GM21423 (cell line): Measurements from ENCODE around the gene CHST2.
A peak's percentile ranks its signal among the peaks of the same experiment; 100 is the strongest.
"Not testable (repeated sequence)": the region's sequence is repeated elsewhere in the genome, so short reads cannot be mapped to it uniquely, and the experiment has no call there.

Source experiments
- ATAC-seq: cut with Tn5 transposase; IDR thresholded peaks from one replicate; pipeline ENCODE4 v1.9.1; 2021; ENCODE audit warnings: mild to moderate bottlenecking, moderate library complexity; ENCODE audit not compliant: unreplicated experiment

The CHST2 gene, protein sequence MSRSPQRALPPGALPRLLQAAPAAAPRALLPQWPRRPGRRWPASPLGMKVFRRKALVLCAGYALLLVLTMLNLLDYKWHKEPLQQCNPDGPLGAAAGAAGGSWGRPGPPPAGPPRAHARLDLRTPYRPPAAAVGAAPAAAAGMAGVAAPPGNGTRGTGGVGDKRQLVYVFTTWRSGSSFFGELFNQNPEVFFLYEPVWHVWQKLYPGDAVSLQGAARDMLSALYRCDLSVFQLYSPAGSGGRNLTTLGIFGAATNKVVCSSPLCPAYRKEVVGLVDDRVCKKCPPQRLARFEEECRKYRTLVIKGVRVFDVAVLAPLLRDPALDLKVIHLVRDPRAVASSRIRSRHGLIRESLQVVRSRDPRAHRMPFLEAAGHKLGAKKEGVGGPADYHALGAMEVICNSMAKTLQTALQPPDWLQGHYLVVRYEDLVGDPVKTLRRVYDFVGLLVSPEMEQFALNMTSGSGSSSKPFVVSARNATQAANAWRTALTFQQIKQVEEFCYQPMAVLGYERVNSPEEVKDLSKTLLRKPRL

DNA sequence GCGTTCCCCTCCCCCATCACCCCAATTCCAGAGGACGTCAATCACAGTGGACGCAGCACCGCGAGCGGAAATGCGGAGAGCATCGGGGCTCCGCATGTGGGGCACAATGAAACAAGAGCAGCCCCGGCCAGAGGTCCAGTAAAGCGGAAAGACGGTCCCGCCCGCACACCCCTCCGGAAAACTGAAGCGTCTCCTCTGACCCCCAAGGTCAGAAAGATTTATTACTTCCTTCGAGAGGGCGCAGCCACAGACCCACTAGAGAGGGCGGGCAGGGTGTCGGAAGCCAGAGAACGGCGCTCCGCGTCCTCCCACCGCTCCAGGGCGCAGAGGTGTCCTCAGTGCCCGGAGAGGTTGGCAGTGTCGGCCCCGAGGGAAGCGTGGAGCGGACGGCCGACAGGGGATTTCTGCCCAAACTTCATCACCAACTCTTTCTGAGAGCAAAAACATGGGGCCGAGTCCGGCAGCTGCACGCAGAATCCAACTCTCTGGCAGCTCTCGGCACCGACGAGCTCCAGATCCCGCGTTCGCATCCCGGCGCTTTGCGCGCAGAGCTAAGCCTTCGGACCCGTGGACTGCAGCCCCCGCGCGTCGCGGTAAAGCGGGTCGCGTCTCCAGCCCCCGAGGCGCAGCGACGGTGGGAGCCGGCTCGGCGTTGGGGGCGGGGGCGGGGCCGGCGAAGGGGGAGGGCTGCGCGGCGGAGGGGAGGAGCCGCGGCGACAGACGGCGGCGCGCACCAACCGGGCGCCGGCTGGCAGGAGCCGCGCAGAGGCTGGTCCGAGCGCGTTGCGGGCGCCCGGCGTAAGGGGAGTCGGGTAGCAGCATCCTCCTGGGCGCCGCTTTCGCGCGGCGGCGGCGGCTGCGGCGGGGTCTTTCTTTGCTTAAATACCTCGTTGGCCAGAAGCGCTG, at the start of gene CHST2:
Gene CHST2, plus strand, starts transcription at position 763 of the 906 bp plus-strand sequence. CDS start 1,046 bp downstream, outside the sequence.
- peak; percentile 85 for ATAC-seq

DNA sequence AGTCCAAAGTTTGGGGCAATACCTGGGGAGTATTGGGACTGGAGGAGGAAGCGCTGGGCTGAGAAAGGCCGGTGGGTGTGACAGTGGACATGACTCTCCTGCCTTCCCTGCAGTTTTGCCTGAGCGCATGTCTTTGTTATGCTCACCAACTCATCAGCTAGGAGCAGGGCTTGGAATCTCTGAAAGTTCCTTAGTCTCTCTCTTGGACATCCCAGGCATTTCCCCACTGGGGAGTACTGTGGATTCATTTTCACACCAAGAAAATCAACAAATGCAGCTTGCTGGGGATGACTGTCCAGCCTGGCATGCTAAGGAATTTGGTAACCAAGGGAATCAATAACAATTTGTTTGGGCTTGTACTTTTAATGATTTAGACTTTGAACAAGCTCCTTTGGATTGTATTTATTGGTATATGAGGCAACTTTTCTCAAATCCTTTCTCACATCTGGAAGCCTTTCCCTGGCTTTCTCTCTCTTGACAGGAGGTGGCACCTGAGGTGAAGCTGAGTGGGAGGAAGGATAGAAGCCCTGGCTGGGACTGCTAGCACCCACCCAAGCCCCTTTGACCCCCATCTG, 48.5 kb upstream of the CHST2 start:
- no peak for ATAC-seq

DNA sequence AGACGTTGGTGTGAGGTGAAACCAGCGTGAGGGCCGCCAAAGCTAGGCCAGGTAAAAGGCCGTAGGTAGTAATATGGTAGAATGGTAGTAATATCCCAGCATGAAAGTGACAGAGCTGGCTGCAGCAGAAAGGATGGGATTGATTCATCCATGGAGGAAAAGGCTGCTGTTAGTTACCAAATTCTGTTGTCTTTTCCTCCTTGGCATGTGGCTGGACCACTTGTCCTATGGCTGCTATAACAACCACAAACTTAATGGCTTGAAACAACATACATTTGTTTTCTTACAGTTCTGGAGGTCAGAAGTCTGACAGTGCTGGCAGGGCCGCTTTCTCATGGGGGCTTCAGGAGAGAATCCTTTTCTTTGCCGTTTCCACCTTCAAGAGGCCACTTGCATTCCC, 47.8 kb upstream of the CHST2 start:
- ATAC-seq, result no peak

DNA sequence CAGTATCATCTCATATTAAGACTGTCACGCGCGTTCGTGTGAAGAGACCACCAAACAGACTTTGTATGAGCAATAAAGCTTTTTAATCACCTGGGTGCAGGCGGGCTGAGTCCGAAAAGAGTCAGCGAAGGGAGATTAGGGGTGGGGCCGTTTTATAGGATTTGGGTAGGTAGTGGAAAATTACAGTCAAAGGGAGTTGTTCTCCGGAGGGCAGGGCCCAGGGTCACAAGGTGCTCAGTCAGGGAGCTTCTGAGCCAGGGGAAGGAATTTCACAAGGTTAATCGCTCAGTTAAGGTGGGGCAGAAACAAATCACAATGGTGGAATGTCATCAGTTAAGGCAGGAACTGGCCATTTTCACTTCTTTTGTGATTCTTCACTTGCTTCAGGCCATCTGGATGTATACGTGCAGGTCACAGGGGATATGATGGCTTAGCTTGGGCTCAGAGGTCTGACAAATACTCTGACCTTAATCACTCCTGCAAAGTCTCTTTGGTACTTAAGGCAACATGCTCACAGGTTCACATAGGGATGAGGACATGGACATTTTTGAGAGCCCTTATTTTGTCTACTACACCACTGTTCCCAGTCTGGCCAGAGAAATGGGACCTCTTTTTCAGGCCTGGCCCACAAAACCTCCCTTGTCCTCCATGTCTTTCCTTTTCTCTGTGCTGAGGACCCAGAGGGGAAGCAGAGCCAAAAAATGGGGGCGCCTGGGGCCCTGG, 47.1 kb upstream of the CHST2 start:
- ATAC-seq, result not testable (repeated sequence)

DNA sequence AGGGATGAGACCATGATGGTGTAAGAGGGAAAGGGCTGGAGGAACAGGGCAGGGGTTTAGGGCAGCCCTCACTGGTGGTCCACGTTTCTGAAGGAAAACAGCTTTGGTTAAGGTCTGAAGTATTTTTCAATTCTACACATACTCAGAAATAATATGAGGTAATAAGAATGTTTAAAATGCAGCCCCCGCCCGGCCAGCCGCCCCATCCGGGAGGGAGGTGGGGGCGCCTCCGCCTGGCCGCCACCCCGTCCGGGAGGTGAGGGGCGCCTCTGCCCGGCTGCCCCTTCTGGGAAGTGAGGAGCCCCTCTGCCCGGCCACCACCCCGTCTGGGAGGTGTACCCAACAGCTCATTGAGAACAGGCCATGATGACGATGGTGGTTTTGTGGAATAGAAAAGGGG, 46.0 kb upstream of the CHST2 start:
- not testable (repeated sequence) for ATAC-seq

DNA sequence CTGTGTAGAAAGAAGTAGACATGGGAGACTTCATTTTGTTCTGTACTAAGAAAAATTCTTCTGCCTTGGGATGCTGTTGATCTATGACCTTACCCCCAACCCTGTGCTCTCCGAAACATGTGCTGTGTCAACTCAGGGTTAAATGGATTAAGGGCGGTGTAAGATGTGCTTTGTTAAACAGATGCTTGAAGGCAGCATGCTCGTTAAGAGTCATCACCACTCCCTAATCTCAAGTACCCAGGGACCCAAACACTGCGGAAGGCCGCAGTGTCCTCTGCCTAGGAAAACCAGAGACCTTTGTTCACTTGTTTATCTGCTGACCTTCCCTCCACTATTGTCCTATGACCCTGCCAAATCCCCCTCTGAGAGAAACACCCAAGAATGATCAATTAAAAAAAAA, 45.6 kb upstream of the CHST2 start:
- ATAC-seq, result not testable (repeated sequence)

DNA sequence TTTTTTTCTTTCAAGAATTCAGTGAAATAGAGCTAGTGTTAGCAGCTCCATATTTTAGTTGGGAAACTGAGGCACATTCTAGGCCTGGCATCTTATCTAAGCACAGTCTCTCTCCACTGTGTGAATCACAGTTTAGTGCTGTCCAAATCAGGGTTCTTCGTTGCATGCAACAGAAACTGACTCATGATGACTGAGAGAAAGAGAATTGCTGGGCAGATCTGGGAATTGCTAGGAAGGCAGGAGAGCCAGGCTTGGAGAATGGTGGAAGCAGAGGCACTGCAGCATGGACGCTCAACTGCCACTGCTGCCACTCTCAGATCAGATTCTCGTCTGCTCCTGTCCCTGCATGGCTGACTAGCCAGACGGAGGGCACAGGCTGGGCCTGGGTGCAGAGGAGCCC, 40.7 kb upstream of the CHST2 start:
- ATAC-seq, result no peak

DNA sequence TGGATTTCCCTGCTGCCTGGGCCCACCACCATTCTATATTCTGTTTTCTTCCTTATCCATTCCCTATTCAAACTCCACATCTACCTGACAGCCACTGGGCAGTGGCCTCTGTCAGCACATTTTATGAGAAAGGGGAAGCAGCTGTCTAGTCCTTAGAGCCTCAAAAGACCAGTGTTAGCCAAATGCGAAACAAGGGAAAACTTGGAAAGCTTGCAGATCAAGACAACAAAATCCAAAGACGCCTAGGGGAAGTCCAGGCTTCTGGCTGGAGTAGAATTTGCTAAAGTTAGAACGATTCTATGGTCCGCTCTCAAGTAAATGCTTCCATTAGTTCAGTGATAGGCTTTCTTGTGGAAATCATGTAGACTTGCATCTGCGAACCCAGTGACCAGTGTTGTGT, 39.4 kb upstream of the CHST2 start:
- no peak for ATAC-seq

DNA sequence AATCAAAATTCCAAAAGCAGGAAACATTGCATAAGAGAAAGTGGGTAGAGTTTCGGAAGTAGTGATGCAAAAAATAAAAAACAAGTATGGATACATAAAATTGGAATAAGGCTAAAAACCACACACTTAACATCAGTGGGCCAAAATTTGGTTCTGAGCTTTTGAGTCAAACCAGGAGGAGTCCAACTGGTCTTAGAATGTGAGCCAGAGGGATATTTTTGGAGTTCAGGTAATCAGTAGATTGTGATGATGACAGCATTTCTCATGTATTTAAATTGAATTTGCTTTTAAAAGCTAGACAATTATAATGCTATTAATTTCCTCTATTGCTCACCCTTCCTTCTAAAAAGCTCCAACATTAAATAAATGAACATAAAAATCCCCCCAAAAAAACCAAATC, 38.2 kb upstream of the CHST2 start:
- no peak for ATAC-seq

DNA sequence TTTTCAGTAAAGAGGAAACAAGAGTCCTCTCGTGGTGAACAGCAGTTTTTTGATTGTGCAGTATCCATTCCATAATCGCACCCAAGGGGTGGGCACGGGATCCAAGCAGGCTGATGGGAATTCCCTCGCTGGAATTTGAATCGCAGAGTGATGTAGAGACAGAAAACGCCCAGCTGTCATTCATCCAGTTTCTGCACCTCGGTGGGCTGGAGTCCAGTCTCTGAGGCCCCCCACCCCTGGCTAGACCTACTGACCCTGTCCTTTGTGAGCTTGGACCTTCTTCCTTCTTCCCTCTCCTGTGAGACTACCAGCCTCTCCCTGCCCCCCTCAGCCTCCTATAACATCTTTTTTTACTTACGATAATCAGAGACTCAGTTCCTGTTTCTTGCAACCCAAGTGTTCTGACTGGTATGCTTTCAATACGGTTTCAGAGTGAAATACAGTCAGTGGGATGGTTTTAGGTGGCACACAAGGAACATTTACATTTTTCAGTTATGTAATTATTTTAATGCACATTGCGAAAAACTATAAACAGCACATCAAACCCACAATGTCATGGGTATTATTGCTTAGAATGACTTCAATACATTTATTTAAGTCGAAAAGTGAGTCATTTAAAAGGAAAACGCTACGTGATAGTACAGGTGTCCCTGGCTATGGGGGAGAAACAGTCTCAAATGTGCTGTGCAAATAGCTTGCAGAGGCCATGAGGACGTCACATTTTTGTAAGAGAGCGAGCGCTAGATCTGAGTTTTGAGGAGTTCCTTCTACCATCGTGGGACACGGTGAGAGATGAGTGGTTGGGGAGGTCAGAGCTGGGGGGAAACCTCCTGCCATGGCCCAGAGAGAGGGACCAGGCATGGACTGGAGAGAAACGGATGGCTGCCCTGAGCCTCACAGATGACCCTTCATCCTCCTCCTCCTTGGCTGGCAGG, 37.5 kb upstream of the CHST2 start:
- peak; percentile 79 for ATAC-seq

DNA sequence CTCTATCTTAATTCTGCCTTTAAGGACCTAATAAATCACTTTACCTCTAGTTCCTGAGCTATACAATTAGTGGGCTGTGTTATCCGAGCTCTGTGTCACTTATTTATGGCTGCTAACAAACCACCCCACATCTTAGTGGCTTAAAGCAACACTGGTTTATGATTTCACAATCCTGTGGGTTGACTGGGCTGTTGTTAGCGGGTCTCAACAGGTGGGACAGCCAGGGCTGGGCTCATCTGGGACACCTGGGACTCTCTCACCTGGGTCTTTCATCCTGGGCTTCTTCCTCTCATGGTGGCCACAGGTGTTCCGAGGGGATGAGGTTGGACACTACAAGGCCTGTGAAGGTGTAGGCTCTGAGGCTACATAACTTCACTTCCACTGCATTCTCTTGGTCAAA, 35.8 kb upstream of the CHST2 start:
- ATAC-seq, result no peak

DNA sequence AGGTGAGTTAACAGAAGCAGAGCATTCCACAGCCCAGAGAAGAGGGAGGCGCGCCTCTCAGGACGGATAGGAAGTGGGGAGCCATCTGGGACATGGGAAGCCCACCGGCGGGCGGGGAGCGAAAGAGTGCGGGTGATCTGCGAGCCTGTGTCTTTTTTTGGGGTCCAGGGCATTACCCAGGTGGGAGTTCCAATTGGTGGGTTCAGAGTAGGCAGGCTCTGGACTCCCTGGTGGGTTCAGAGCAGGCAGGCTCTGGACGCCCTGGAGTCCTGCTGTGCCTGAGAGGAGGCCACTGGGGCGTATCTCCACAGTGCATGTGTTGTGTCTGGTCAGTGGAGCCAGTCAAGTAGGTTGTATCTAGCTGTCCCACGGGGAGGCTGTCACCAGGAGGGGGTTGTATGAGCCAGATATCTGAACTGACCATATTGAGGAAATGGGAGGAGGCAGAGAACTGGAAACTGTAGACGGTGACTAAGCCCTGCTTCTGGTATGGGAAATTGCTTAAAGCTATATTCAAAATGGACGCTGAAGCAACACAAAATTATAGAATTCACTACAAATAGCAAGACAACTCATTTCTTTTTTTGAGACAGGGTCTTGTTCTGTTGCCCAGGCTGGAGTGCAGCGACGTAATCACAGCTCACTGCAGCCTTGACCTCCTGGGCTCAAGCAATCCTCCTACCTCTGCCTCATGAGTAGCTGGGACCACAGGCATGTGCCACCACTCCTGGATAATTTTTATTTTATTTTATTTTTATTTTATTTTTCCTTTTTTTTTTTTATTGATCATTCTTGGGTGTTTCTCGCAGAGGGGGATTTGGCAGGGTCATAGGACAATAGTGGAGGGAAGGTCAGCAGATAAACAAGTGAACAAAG, 34.5 kb upstream of the CHST2 start:
- peak; percentile 51 for ATAC-seq

DNA sequence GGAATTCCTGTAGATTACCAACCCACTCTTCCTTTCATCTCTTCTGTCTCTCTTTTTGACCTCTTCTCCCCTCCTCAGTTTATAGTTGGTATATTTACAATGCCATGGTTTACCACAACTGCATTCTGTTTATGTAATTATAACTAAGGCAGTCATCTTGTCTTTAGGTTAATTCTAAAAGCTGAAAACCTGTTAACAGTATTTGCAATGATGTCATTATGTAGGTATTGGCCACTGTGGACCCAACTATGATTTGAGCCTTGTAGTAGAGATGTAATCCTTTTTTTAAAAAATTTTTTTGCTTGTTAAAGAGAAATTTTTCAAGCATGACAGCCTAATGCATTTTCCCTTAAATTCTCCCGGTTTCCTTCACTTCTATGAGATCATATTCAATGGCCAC, 30.7 kb upstream of the CHST2 start:
- ATAC-seq, result no peak

DNA sequence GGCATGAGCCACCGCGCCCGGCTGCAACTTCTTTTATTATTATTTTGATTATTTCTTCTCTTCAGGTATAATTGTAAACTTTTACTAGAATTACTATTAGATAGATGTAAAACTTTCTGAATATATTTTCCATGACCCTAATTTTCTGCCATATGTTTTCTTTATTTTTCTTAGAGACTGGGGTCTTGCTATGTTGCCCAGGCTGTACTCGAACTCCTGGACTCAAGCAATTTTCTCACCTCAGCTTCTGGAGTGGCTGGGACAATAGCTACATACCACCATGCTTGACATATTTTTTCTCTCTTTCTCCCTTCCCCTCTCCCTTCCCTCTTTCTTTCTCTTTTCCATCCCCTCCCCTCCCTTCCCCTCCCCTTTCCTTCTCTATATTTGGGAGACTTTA, 29.6 kb upstream of the CHST2 start:
- ATAC-seq, result no peak

DNA sequence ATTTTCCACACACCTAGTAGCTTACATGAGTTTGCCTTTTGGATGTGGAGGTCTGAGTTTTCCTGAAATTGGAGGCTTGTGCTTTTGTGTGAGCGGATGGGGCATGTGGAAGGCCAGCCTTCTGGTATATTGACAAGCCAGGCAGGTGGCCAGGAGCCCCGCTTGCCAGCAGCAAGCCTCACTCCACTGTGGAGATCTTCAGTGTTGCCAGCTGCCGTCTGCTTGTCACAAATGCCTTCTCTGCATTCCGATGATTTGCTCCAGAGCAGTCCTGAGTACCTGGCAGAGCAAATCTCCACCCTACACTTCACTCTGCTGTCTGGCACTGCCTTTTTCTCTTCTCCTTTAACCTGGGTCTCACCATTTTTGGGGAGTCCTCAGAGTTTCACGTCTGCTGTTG, 29.1 kb upstream of the CHST2 start:
- no peak for ATAC-seq

DNA sequence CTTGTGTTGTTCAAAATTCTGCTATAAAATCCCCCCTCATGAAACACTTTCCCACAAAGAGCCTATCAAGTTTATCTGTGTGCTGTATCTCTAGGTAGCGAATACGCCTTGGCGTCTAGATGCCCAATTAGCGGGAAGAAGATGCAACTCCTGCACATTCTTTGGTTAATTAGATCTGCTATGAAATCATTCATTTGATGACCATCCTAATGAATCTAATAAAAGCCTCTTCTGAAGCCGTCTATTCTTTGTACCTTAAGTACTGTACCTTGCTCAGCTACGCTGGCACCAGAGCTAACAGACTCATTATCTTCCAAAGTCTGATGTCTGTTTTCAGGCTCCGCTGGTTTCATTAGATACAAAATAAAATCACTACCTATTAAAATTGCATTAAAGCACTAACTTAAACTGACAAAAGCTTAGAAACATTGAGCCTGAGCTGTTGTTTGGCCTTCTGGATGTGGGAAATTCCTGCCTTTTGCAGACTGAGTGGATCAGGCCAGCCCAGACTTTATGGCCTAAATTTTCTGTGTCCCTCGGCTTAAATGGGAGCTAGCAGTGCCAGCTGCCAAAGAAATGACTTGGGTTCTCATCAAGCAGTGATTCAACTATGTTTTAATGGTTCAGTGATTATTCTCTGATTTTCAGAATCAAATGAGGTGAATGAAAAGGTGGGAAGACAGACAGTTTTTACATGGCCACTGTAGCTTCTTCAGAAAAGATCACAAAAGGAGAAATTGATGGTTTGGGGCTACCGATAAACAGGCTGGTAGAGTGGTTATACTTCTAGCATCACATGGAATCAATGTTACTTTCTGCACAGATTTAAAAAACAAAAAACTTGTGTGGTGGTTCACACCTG, 28.4 kb upstream of the CHST2 start:
- no peak for ATAC-seq

DNA sequence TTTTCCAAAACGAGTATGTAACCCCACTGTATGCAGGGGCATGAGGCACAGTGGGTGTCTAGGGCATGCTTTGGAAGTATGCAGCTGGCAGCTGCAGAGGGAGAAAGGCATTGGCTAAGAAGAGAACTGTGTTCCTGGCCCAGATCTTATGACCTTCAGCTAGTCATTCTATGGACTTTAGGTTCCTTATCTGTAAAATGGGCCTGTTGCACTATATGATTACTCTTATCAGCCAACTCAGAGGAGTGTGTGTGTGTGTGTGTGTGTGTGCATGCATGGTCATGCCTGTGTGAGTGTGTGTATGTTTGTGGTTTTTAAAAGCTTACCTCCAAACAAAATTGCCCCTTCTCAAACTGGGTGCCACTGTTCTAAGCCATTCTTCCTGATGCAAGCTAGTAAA, 27.4 kb upstream of the CHST2 start:
- no peak for ATAC-seq

DNA sequence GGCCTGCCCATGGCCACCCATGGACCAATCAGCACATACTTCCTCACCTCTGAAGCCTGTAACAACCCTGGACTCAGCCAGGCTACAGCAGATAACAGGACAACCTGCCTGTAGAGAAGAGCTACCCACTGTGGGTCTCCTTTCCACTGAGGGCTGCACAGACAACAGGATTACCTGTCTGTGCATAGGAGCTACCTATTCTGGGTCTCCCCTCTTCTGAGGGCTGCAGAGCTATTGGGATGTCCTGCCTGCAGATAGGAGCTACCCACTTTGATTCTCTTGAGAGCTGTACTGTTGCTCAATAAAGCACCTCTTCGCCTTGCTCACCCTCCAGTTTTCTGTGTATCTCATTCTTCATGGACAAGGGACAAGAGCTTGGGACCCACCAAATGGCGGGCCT, 23.8 kb upstream of the CHST2 start:
- no peak for ATAC-seq
